ENCODE data around the gene KIAA0753. TPM values are rescaled to one million over a fixed set of nuclear protein-coding genes. Genes with fewer than 3 reads are reported as not detected.

KIAA0753 gene
- total and polyA plus RNA-seq, 2 of the 13 experiments (the other 11 are each of a cell fraction or from before 2014, with no cell fraction given): 5.2 to 9.1 TPM

- TF ChIP-seq ZNF407 (CRISPR knock-in tag; IDR thresholded peaks at IDR 0.05; ENCODE audit: not compliant biosample characterization): no peak
- TF ChIP-seq ZFAT (CRISPR knock-in tag; conservative IDR thresholded peaks at IDR 0.05): no peak
- TF ChIP-seq E2F5 (CRISPR knock-in tag; conservative IDR thresholded peaks at IDR 0.05): no peak
- no peak for TF ChIP-seq ZNF564 (CRISPR knock-in tag; IDR thresholded peaks at IDR 0.05)
- no peak for TF ChIP-seq ZZZ3 (CRISPR knock-in tag; IDR thresholded peaks at IDR 0.05; ENCODE audit: borderline replicate concordance)
- TF ChIP-seq HNRNPL (IDR thresholded peaks at IDR 0.05; ENCODE audit: low read depth, low read length): no peak
- TF ChIP-seq TBL1XR1 (IDR thresholded peaks at IDR 0.05; ENCODE audit: borderline replicate concordance, low read length, partially characterized antibody): no peak
- no peak for TF ChIP-seq ZKSCAN1 (IDR thresholded peaks at IDR 0.05; ENCODE audit: low read length)
- TF ChIP-seq ZNF383 (CRISPR knock-in tag; IDR thresholded peaks at IDR 0.05; ENCODE audit: borderline replicate concordance): no peak
- TF ChIP-seq MAZ (IDR thresholded peaks at IDR 0.05; ENCODE audit: borderline replicate concordance, low read depth, low read length): no peak
- TF ChIP-seq MAZ (CRISPR knock-in tag; IDR thresholded peaks at IDR 0.05; ENCODE audit: low read depth): no peak
- TF ChIP-seq ZNF839 (CRISPR knock-in tag; IDR thresholded peaks at IDR 0.05; ENCODE audit: borderline replicate concordance): no peak
- TF ChIP-seq MBNL3 (CRISPR knock-in tag; conservative IDR thresholded peaks at IDR 0.05): no peak
- no peak for TF ChIP-seq LCORL (IDR thresholded peaks at IDR 0.05)
- peak; percentile 74; the same call in 1 of the 2 replicates for TF ChIP-seq LCORL (CRISPR knock-in tag; IDR thresholded peaks at IDR 0.05)
- no peak for TF ChIP-seq FOSL1 (CRISPR knock-in tag; IDR thresholded peaks at IDR 0.05; ENCODE audit: borderline replicate concordance)
- no peak for TF ChIP-seq ZNF296 (CRISPR knock-in tag; conservative IDR thresholded peaks at IDR 0.05)
- TF ChIP-seq AGO1 (IDR thresholded peaks at IDR 0.05; ENCODE audit: low read depth, low read length, poor library complexity, severe bottlenecking): no peak
- no peak for TF ChIP-seq RFX1 (IDR thresholded peaks at IDR 0.05)
- peak; percentile 60 for TF ChIP-seq SAP130 (CRISPR knock-in tag; IDR thresholded peaks at IDR 0.05; ENCODE audit: low read depth)
- no peak for TF ChIP-seq CAMTA2 (CRISPR knock-in tag; IDR thresholded peaks at IDR 0.05; ENCODE audit: borderline replicate concordance)
- TF ChIP-seq PAWR (CRISPR knock-in tag; IDR thresholded peaks at IDR 0.05; ENCODE audit: borderline replicate concordance): no peak
- TF ChIP-seq KDM4B (CRISPR knock-in tag; IDR thresholded peaks at IDR 0.05): no peak
- TF ChIP-seq JARID2 (CRISPR knock-in tag; IDR thresholded peaks at IDR 0.05; ENCODE audit: insufficient replicate concordance): no peak
Observed at GRCh38 chr17:6683081-6683684, 42.7 kb upstream of the KIAA0753 start (continued).
